Measurements from ENCODE around the gene FBXO27. TPM values are rescaled to one million over a fixed set of nuclear protein-coding genes. Genes with fewer than 3 reads are reported as not detected.

The FBXO27 gene
- total RNA-seq, 1 donor from 2014 or later, result 3.7 TPM

- Histone ChIP-seq H3K4me1 (no peaks in the 10 kb centered on the region), H3K4me3 (no peak overlapping the region), H3K9me3 (no peaks in the 10 kb centered on the region), H3K27me3 (no peaks in the 10 kb centered on the region), H3K27ac (no peak overlapping the region), H3K36me3 (no peaks in the 10 kb centered on the region)
- TF ChIP-seq CTCF (IDR thresholded peaks at IDR 0.05), result no peak
- TF ChIP-seq POLR2AphosphoS5 (IDR thresholded peaks at IDR 0.05; ENCODE audit: insufficient read depth in 1 of 2, low read depth in 1 of 2), result no peak
- no peak for TF ChIP-seq POLR2A (IDR thresholded peaks at IDR 0.05)
- intact Hi-C loops (cut with DNase I), result no loop called here
- no peak for DNase-seq (ENCODE audit: extremely low spot score in 2 of 2)
Observed at GRCh38 chr19:39008137-39008536, 24.2 kb downstream of the FBXO27 start.

GRCh38 chr19:39007096-39007495 lies 25.3 kb downstream of the FBXO27 start:
- Histone ChIP-seq H3K27ac (no peak overlapping the region), H3K4me1 (no peaks in the 10 kb centered on the region), H3K36me3 (no peaks in the 10 kb centered on the region), H3K9me3 (no peaks in the 10 kb centered on the region), H3K4me3 (no peak overlapping the region), H3K27me3 (no peaks in the 10 kb centered on the region)
- DNase-seq (ENCODE audit: extremely low spot score in 2 of 2), result no peak
- TF ChIP-seq POLR2AphosphoS5 (IDR thresholded peaks at IDR 0.05; ENCODE audit: insufficient read depth in 1 of 2, low read depth in 1 of 2) (no peak), CTCF (IDR thresholded peaks at IDR 0.05) (no peak), POLR2A (IDR thresholded peaks at IDR 0.05) (no peak)
- intact Hi-C loops (cut with DNase I), result no loop called here

- H3K4me1 ChIP-seq, result no peaks in the 10 kb centered on the region
- no peak overlapping the region for H3K27ac ChIP-seq
- TF ChIP-seq POLR2AphosphoS5 (IDR thresholded peaks at IDR 0.05; ENCODE audit: insufficient read depth in 1 of 2, low read depth in 1 of 2) (no peak), POLR2A (IDR thresholded peaks at IDR 0.05) (no peak), CTCF (IDR thresholded peaks at IDR 0.05) (no peak)
- no peak for DNase-seq (ENCODE audit: extremely low spot score in 2 of 2)
- H3K4me3 ChIP-seq, result no peak overlapping the region
- no peaks in the 10 kb centered on the region for H3K9me3 ChIP-seq
- H3K27me3 ChIP-seq, result no peaks in the 10 kb centered on the region
- intact Hi-C loops (cut with DNase I), result no loop called here
- H3K36me3 ChIP-seq, result no peaks in the 10 kb centered on the region
Observed at GRCh38 chr19:39004403-39004802, 27.9 kb downstream of the FBXO27 start.

GRCh38 chr19:39003796-39004195 lies 28.6 kb downstream of the FBXO27 start:
- Histone ChIP-seq H3K4me1 (no peaks in the 10 kb centered on the region), H3K36me3 (no peaks in the 10 kb centered on the region), H3K27ac (no peak overlapping the region), H3K9me3 (no peaks in the 10 kb centered on the region), H3K4me3 (no peak overlapping the region), H3K27me3 (no peaks in the 10 kb centered on the region)
- TF ChIP-seq CTCF (IDR thresholded peaks at IDR 0.05), result no peak
- TF ChIP-seq POLR2A (IDR thresholded peaks at IDR 0.05), result no peak
- TF ChIP-seq POLR2AphosphoS5 (IDR thresholded peaks at IDR 0.05; ENCODE audit: insufficient read depth in 1 of 2, low read depth in 1 of 2), result no peak
- DNase-seq (ENCODE audit: extremely low spot score in 2 of 2), result no peak
- intact Hi-C loops (cut with DNase I), result no loop called here

- Histone ChIP-seq H3K36me3 (no peaks in the 10 kb centered on the region), H3K4me1 (no peaks in the 10 kb centered on the region), H3K27ac (no peak overlapping the region), H3K4me3 (no peak overlapping the region), H3K9me3 (no peaks in the 10 kb centered on the region), H3K27me3 (no peaks in the 10 kb centered on the region)
- intact Hi-C loops (cut with DNase I), result no loop called here
- TF ChIP-seq CTCF (IDR thresholded peaks at IDR 0.05) (no peak), POLR2AphosphoS5 (IDR thresholded peaks at IDR 0.05; ENCODE audit: insufficient read depth in 1 of 2, low read depth in 1 of 2) (no peak), POLR2A (IDR thresholded peaks at IDR 0.05) (no peak)
- DNase-seq (ENCODE audit: extremely low spot score in 2 of 2), result no peak
Observed at GRCh38 chr19:39003188-39003587, 29.2 kb downstream of the FBXO27 start.

Data from vagina (tissue), 2 donors.